Neural cell (in vitro differentiated cells): ENCODE measurements around the gene TULP1.

ENCODE experiments used
- EZH2 ChIP-seq: fragments of 200-600, 300-800 bp; shearing (Covaris generic), sonication (generic); IDR thresholded peaks from 2 replicates; pipeline ENCODE4 v1.6.1; 2014; ENCODE audit warnings: antibody characterized with exemption, low read length, borderline replicate concordance, mild to moderate bottlenecking; ENCODE audit not compliant: insufficient read depth, poor library complexity, severe bottlenecking
- POLR2AphosphoS5 ChIP-seq: IDR thresholded peaks from 2 replicates; pipeline ENCODE4 v1.6.1; 2012
- RAD21 ChIP-seq: fragments of 450-650 bp; conservative IDR thresholded peaks from 2 replicates; pipeline ENCODE4 v1.6.1; 2014; ENCODE audit warnings: antibody characterized with exemption, mild to moderate bottlenecking, moderate library complexity
- SMC3 ChIP-seq: fragments of 450-650 bp; conservative IDR thresholded peaks from 2 replicates; pipeline ENCODE4 v1.6.1; 2014; ENCODE audit warnings: antibody characterized with exemption, mild to moderate bottlenecking, moderate library complexity; ENCODE audit not compliant: poor library complexity
- TAF1 ChIP-seq: IDR thresholded peaks from 2 replicates; pipeline ENCODE4 v1.6.1; 2012; ENCODE audit warnings: low read depth
- TF ChIP-seq, protein P1 (sequence below): fragments of 450-650 bp; IDR thresholded peaks from 2 replicates; pipeline ENCODE4 v1.5.1; 2014; ENCODE audit warnings: antibody characterized with exemption, mild to moderate bottlenecking, moderate library complexity; ENCODE audit not compliant: poor library complexity, severe bottlenecking
- TF ChIP-seq, protein P2 (sequence below): IDR thresholded peaks from 2 replicates; pipeline ENCODE4 v1.6.1; 2012; ENCODE audit warnings: borderline replicate concordance

DNA sequence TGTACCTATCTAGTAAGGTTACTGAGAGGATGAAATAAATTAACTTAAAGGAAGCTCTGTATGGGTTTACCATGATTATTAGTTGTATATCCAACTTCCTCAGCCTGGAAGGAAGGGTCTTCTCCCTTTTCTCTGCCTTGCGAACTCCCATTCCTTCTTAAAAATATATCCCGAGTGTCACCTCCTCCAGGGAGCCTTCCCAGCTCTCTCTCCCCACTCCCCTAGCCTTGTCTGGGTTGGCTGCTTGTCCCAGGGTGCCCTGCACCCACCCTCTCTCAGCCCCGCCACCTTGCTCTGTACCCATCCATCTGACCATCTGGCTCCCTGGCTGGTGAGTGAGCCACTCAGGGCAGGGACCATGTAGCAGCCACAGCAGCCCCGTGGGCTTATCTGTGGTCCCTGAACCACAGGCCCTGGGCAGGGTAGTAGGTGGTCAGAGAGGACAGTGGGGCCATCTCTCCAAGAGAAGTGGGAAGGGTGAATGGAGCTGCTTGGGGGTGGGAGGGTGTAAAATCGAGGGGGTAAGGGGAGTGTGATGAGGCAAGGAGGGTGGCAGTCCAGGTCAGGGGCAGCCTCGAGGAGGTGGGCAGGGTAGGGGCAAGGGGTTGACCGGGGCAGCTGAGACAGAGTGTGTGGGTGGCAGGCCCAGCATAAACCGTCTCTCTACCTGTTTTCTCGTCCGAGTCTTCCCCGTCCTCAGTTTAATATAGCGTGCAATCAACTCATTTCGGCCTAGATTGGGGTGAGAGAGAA lies 28.6 kb downstream of the TULP1 start:
- TF ChIP-seq, protein P1, sequence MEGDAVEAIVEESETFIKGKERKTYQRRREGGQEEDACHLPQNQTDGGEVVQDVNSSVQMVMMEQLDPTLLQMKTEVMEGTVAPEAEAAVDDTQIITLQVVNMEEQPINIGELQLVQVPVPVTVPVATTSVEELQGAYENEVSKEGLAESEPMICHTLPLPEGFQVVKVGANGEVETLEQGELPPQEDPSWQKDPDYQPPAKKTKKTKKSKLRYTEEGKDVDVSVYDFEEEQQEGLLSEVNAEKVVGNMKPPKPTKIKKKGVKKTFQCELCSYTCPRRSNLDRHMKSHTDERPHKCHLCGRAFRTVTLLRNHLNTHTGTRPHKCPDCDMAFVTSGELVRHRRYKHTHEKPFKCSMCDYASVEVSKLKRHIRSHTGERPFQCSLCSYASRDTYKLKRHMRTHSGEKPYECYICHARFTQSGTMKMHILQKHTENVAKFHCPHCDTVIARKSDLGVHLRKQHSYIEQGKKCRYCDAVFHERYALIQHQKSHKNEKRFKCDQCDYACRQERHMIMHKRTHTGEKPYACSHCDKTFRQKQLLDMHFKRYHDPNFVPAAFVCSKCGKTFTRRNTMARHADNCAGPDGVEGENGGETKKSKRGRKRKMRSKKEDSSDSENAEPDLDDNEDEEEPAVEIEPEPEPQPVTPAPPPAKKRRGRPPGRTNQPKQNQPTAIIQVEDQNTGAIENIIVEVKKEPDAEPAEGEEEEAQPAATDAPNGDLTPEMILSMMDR, result no peak
- TF ChIP-seq RAD21 (no peak), EZH2 (no peak), POLR2AphosphoS5 (no peak), TAF1 (no peak), SMC3 (no peak)
- TF ChIP-seq, protein P2, sequence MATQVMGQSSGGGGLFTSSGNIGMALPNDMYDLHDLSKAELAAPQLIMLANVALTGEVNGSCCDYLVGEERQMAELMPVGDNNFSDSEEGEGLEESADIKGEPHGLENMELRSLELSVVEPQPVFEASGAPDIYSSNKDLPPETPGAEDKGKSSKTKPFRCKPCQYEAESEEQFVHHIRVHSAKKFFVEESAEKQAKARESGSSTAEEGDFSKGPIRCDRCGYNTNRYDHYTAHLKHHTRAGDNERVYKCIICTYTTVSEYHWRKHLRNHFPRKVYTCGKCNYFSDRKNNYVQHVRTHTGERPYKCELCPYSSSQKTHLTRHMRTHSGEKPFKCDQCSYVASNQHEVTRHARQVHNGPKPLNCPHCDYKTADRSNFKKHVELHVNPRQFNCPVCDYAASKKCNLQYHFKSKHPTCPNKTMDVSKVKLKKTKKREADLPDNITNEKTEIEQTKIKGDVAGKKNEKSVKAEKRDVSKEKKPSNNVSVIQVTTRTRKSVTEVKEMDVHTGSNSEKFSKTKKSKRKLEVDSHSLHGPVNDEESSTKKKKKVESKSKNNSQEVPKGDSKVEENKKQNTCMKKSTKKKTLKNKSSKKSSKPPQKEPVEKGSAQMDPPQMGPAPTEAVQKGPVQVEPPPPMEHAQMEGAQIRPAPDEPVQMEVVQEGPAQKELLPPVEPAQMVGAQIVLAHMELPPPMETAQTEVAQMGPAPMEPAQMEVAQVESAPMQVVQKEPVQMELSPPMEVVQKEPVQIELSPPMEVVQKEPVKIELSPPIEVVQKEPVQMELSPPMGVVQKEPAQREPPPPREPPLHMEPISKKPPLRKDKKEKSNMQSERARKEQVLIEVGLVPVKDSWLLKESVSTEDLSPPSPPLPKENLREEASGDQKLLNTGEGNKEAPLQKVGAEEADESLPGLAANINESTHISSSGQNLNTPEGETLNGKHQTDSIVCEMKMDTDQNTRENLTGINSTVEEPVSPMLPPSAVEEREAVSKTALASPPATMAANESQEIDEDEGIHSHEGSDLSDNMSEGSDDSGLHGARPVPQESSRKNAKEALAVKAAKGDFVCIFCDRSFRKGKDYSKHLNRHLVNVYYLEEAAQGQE, result no peak
